D721Med (cell line): ENCODE results near the gene ETFA.

ENCODE experiments used
- DNase-seq: peaks from one replicate; pipeline ENCODE4 v3.0.0; 2011; ENCODE audit warnings: low spot score; ENCODE audit not compliant: insufficient read length
- FAIRE-seq: peaks from 2 replicates; lab custom pipeline; 2011; peaks lifted over from hg19 to GRCh38; lab: Jason Lieb, UNC
- CTCF ChIP-seq: IDR thresholded peaks from 2 replicates; pipeline ENCODE4 v1.5.1; 2012; ENCODE audit warnings: mild to moderate bottlenecking, control low read depth; ENCODE audit not compliant: insufficient read depth; ENCODE audit errors: missing control alignments

The ETFA gene

GRCh38 chr15:76311100-76311953 lies at the start of gene ETFA:
Gene ETFA, minus strand, starts transcription at chr15:76311469. Its CDS starts 81 bp downstream, at chr15:76311388.
- DNase-seq (peak; percentile 99), FAIRE-seq (no peak)
- TF ChIP-seq CTCF = no peak

- TF ChIP-seq CTCF = no peak
- no peak for FAIRE-seq
- no peak for DNase-seq
These were observed 49.1 kb upstream of the ETFA start for GRCh38 chr15:76360416-76360815.

GRCh38 chr15:76359152-76359551 lies 47.9 kb upstream of the ETFA start:
- FAIRE-seq (no peak), DNase-seq (no peak)
- no peak for TF ChIP-seq CTCF

GRCh38 chr15:76358453-76358852 lies 47.2 kb upstream of the ETFA start:
- no peak for TF ChIP-seq CTCF

GRCh38 chr15:76354823-76355440 lies 43.7 kb upstream of the ETFA start:
- FAIRE-seq = no peak
- TF ChIP-seq CTCF = no peak

More at GRCh38 chr15:76358453-76358852, 47.2 kb upstream of the ETFA start:
- DNase-seq = no peak
- no peak for FAIRE-seq

GRCh38 chr15:76353903-76354302 lies 42.6 kb upstream of the ETFA start:
- DNase-seq (no peak), FAIRE-seq (no peak)
- no peak for TF ChIP-seq CTCF

More at GRCh38 chr15:76354823-76355440, 43.7 kb upstream of the ETFA start:
- no peak for DNase-seq
